IMR-90 (cell line): ENCODE measurements around the gene FARP1. TPM values are rescaled to one million over a fixed set of nuclear protein-coding genes. Genes with fewer than 3 reads are reported as not detected.
A peak's percentile ranks its signal among the peaks of the same experiment; 100 is the strongest.

Experiments used
- ATAC-seq: fragments of 200-7000 bp; cut with Tn5 transposase; 2 replicates; pipeline ENCODE4 v1.9.1; 2020; ENCODE audit warnings: low read depth, mild to moderate bottlenecking, moderate library complexity
- BruUV-seq: library from RNA; stranded (reverse); fragments of 400-500 nt; replicated peaks from 2 replicates; lab custom pipeline; 2021; lab: Mats Ljungman, UMichigan
- CTCF ChIA-PET: fragments of 300-600 bp; formaldehyde crosslinking; extraction: SDS; loops from one replicate; lab custom pipeline; 2021; ENCODE audit warnings: antibody characterized with exemption; lab: Yijun Ruan, JAX
- POLR2A ChIA-PET: fragments of 300-600 bp; sonication (Branson Sonifier 250); formaldehyde crosslinking; loops from one replicate; lab custom pipeline; 2022; ENCODE audit warnings: antibody characterized with exemption; ENCODE audit not compliant: unreplicated experiment; lab: Charles Lee
- DNase-seq: peaks from one replicate; pipeline ENCODE4 v3.0.0; 2013
- H2AFZ ChIP-seq: replicated peaks from 2 replicates; pipeline ENCODE3; 2013; ENCODE audit warnings: low read length, mild to moderate bottlenecking; ENCODE audit not compliant: poor library complexity
- H2AK5ac ChIP-seq: 2 replicates; pipeline ENCODE4 v1.6.1; 2013; ENCODE audit warnings: low read depth, low read length, inconsistent platforms
- H2AK9ac ChIP-seq: replicated peaks from 2 replicates; pipeline ENCODE3; 2013; ENCODE audit warnings: mild to moderate bottlenecking, low read depth, low read length, moderate library complexity; ENCODE audit not compliant: poor library complexity
- H2BK120ac ChIP-seq: 2 replicates; pipeline ENCODE4 v1.6.1; 2013; ENCODE audit warnings: low read depth, low read length, inconsistent platforms
- H2BK15ac ChIP-seq: 3 replicates; pipeline ENCODE4 v1.6.1; 2013; ENCODE audit warnings: low read depth, low read length, inconsistent platforms
- H2BK20ac ChIP-seq: 2 replicates; pipeline ENCODE4 v1.6.1; 2013; ENCODE audit warnings: low read depth, mild to moderate bottlenecking, inconsistent platforms, low read length, moderate library complexity
- H2BK5ac ChIP-seq: 2 replicates; pipeline ENCODE4 v1.6.1; 2013; ENCODE audit warnings: mild to moderate bottlenecking, low read depth, low read length, inconsistent platforms; ENCODE audit not compliant: poor library complexity, severe bottlenecking
- H3K14ac ChIP-seq: replicated peaks from 2 replicates; pipeline ENCODE4 v1.6.1; 2013; ENCODE audit warnings: low read depth, low read length, inconsistent platforms
- H3K18ac ChIP-seq: 2 replicates; pipeline ENCODE4 v1.6.1; 2013; ENCODE audit warnings: low read depth, low read length, control low read depth
- H3K23ac ChIP-seq: 2 replicates; pipeline ENCODE4 v1.6.1; 2013; ENCODE audit warnings: low read depth, low read length, inconsistent platforms
- H3K27ac ChIP-seq: 2 replicates; pipeline ENCODE4 v1.5.1; 2013; ENCODE audit warnings: mild to moderate bottlenecking, control low read depth, low read length; ENCODE audit not compliant: insufficient read depth
- H3K27me3 ChIP-seq: 2 replicates; pipeline ENCODE4 v1.6.1; 2013; ENCODE audit warnings: low read length; ENCODE audit not compliant: control insufficient read depth, insufficient read depth
- H3K36me3 ChIP-seq: 2 replicates; pipeline ENCODE4 v1.6.1; 2013; ENCODE audit warnings: low read length, mixed read lengths; ENCODE audit not compliant: control insufficient read depth, insufficient read depth
- H3K4ac ChIP-seq: 2 replicates; pipeline ENCODE4 v1.6.1; 2013; ENCODE audit warnings: low read depth, low read length, inconsistent platforms
- H3K4me1 ChIP-seq: 2 replicates; pipeline ENCODE4 v1.6.1; 2013; ENCODE audit warnings: low read length, mixed read lengths; ENCODE audit not compliant: control insufficient read depth, insufficient read depth
- H3K4me2 ChIP-seq: 2 replicates; pipeline ENCODE4 v1.6.1; 2013; ENCODE audit warnings: low read depth, mild to moderate bottlenecking, control low read depth, low read length, moderate library complexity
- H3K4me3 ChIP-seq: 2 replicates; pipeline ENCODE4 v1.5.1; 2013; ENCODE audit warnings: low read depth, mild to moderate bottlenecking, control low read depth, low read length, moderate library complexity; ENCODE audit not compliant: insufficient read depth
- H3K56ac ChIP-seq: 2 replicates; pipeline ENCODE4 v1.6.1; 2013; ENCODE audit warnings: low read length, inconsistent platforms; ENCODE audit not compliant: insufficient read depth; ENCODE audit errors: extremely low read depth
- H3K79me1 ChIP-seq, 2 experiments: 2 replicates each; pipeline ENCODE4 v1.6.1; 2013; ENCODE audit warnings: low read length in 2 of 2, inconsistent platforms in 1 of 2, low read depth in 1 of 2
- H3K9ac ChIP-seq: 2 replicates; pipeline ENCODE4 v1.6.1; 2013; ENCODE audit warnings: low read depth, low read length, control low read depth
- H3K9me1 ChIP-seq: 2 replicates; pipeline ENCODE4 v1.6.1; 2013; ENCODE audit warnings: low read length, inconsistent platforms; ENCODE audit not compliant: insufficient read depth
- H3K9me3 ChIP-seq: 2 replicates; pipeline ENCODE4 v1.6.1; 2013; ENCODE audit warnings: low read length; ENCODE audit not compliant: control insufficient read depth, insufficient read depth
- H4K20me1 ChIP-seq: 2 replicates; pipeline ENCODE4 v1.6.1; 2013; ENCODE audit warnings: low read length, inconsistent platforms; ENCODE audit not compliant: insufficient read depth
- H4K5ac ChIP-seq: 2 replicates; pipeline ENCODE4 v1.6.1; 2013; ENCODE audit warnings: mild to moderate bottlenecking, low read depth, low read length, control low read depth
- H4K8ac ChIP-seq, 2 experiments: 2 replicates each; pipeline ENCODE4 v1.6.1; 2013; ENCODE audit warnings: low read depth in 2 of 2, low read length in 2 of 2, control low read depth in 1 of 2, inconsistent platforms in 1 of 2
- H4K91ac ChIP-seq: 2 replicates; pipeline ENCODE4 v1.6.1; 2013; ENCODE audit warnings: low read depth, low read length, inconsistent platforms; ENCODE audit not compliant: insufficient read depth
- BHLHE40 ChIP-seq: fragments of 150-350 bp; IDR thresholded peaks from 2 replicates; pipeline ENCODE4 v1.6.1; 2016; ENCODE audit warnings: mild to moderate bottlenecking, low read depth, low read length
- CEBPB ChIP-seq: IDR thresholded peaks from 2 replicates; pipeline ENCODE4 v1.6.1; 2012; ENCODE audit warnings: low read depth, low read length, improper control_type of control experiment
- CHD1 ChIP-seq: IDR thresholded peaks from 2 replicates; pipeline ENCODE4 v1.6.1; 2012; ENCODE audit warnings: low read depth, low read length, improper control_type of control experiment
- FOS ChIP-seq: fragments of 150-350 bp; IDR thresholded peaks from 2 replicates; pipeline ENCODE4 v1.6.1; 2016; ENCODE audit warnings: low read depth, low read length
- MAFK ChIP-seq: IDR thresholded peaks from 2 replicates; pipeline ENCODE4 v1.6.1; 2012; ENCODE audit warnings: low read depth, low read length, improper control_type of control experiment
- MAZ ChIP-seq: IDR thresholded peaks from 2 replicates; pipeline ENCODE4 v1.6.1; 2012; ENCODE audit warnings: low read depth, mild to moderate bottlenecking, low read length, improper control_type of control experiment, moderate library complexity, borderline replicate concordance
- MXI1 ChIP-seq: IDR thresholded peaks from 2 replicates; pipeline ENCODE4 v1.6.1; 2012; ENCODE audit warnings: low read depth, mild to moderate bottlenecking, low read length, moderate library complexity, borderline replicate concordance
- POLR2A ChIP-seq: IDR thresholded peaks from 2 replicates; pipeline ENCODE4 v1.6.1; 2012; ENCODE audit warnings: mild to moderate bottlenecking, low read depth, low read length
- RCOR1 ChIP-seq: IDR thresholded peaks from 2 replicates; pipeline ENCODE4 v1.6.1; 2012; ENCODE audit warnings: mild to moderate bottlenecking, low read length, improper control_type of control experiment; ENCODE audit not compliant: insufficient replicate concordance
- RFX5 ChIP-seq: IDR thresholded peaks from 2 replicates; pipeline ENCODE4 v1.8.0; 2012; ENCODE audit warnings: low read depth, mild to moderate bottlenecking, low read length, moderate library complexity
- USF2 ChIP-seq: fragments of 150-350 bp; IDR thresholded peaks from 2 replicates; pipeline ENCODE4 v1.6.1; 2017; ENCODE audit warnings: mild to moderate bottlenecking, antibody characterized with exemption, low read length, low read depth
- WGBS, 2 experiments: methylation state at CpG; one replicate each; pipeline versions ENCODE4 v1.1.5 to v1.1.7; 2013; ENCODE audit warnings: missing lambda C conversion rate in 2 of 2; ENCODE audit not compliant: insufficient read length in 1 of 2; ENCODE audit errors: extremely low coverage in 2 of 2; 5-methylcytosine and 5-hydroxymethylcytosine counted together
- dilution Hi-C: fragments of 300-500 bp; cut with HindIII; formaldehyde crosslinking; loops from one replicate; pipeline ENCODE4 v1.14.3; 2018; ENCODE audit warnings: low sequenced_read_pairs; ENCODE audit not compliant: unreplicated experiment
- in situ Hi-C: fragments of 300-500 bp; cut with MboI; formaldehyde crosslinking; loops from 3 replicates; pipeline ENCODE4 v1.14.3; 2019; ENCODE audit warnings: low sequenced_read_pairs, inconsistent platforms, mixed read lengths
- intact Hi-C: fragments of 100-400 bp; cut with micrococcal nuclease; formaldehyde crosslinking; loops from 2 replicates; pipeline ENCODE4 v1.10.0; 2022
- polyA plus RNA-seq, 3 experiments: library from polyadenylated mRNA; depleted of rRNA; stranded (reverse); fragments of >200 nt; gene quantifications; 2 replicates each; pipeline ENCODE4 v1.2.3, GENCODE V29; 2012; ENCODE audit warnings: low replicate concordance in 1 of 3
- total RNA-seq: library from RNA; depleted of rRNA; stranded (reverse); fragments of >200 nt; gene quantifications from 2 replicates; pipeline ENCODE4 v1.2.3, GENCODE V29; 2012

The FARP1 gene
- total and polyA plus RNA-seq, 2 of the 4 experiments (the other 2 are of a cell fraction) = 39.6 to 57.0 TPM

- TF ChIP-seq MAFK (no peak), BHLHE40 (no peak)
Measured at GRCh38 chr13:98483601-98484288, 340.9 kb downstream of the FARP1 start (continued).

- no peaks in the 10 kb centered on the region for H3K27me3 ChIP-seq
- peak overlapping the region; percentile 71 for H3K4ac ChIP-seq
- peak overlapping the region in 1 of 2 experiments; percentile 73; a peak in 2 of 4 replicates for H4K8ac ChIP-seq
- peak overlapping the region; percentile 58; the same call in 1 of the 3 replicates for H2BK15ac ChIP-seq
- H3K27ac ChIP-seq = peak overlapping the region; percentile 27
- no CpG with 5 or more reads among the region's 21 CpGs for WGBS, 2 experiments
- dilution Hi-C loops (no loop called here), in situ Hi-C loops (no loop called here), intact Hi-C loops (loop anchor here (5.0 kb wide), 1 partner anchor 93 kb away; the partner anchor contains the start of gene STK24)
- H3K14ac ChIP-seq = peak overlapping the region; percentile 65
- peak overlapping the region; percentile 59 for H3K4me2 ChIP-seq
- peak overlapping the region; percentile 14 for H3K56ac ChIP-seq
- DNase-seq (peak; percentile 95), ATAC-seq (peak; percentile 64)
- peaks cover 45% of the 10 kb centered on the region for H3K4me1 ChIP-seq
- H4K5ac ChIP-seq = no peak overlapping the region
- ChIA-PET CTCF (interaction anchor here (0.7 to 2.0 kb wide), 4 partner anchors 9 to 169 kb away, joined by 3 to 6 read pairs (median 4); no protein-coding TSS in a partner anchor), POLR2A (no interaction called here)
- peak overlapping the region; percentile 11; the same call in 1 of the 2 replicates for H3K18ac ChIP-seq
- BruUV-seq = no TSS peak
- H2AK5ac ChIP-seq = peak overlapping the region; percentile 66; the same call in 1 of the 2 replicates
- no peaks in the 10 kb centered on the region for H3K9me3 ChIP-seq
- H3K23ac ChIP-seq = peak overlapping the region; percentile 82; the same call in 1 of the 2 replicates
- peak overlapping the region; percentile 64 for H2BK120ac ChIP-seq
- H3K79me1 ChIP-seq = peaks cover 51 to 93% of the 10 kb centered on the region in 2 experiments
- H4K20me1 ChIP-seq = peaks cover 82% of the 10 kb centered on the region
- H2BK20ac ChIP-seq = peak overlapping the region; percentile 36; the same call in 1 of the 2 replicates
- H3K9me1 ChIP-seq = peaks cover 65% of the 10 kb centered on the region
- H4K91ac ChIP-seq = peak overlapping the region; percentile 60
- peak overlapping the region; percentile 19 for H2BK5ac ChIP-seq
- peaks cover 6% of the 10 kb centered on the region for H3K36me3 ChIP-seq
- peak overlapping the region; percentile 60 for H2AK9ac ChIP-seq
- H3K9ac ChIP-seq = no peak overlapping the region
- no peak overlapping the region for H3K4me3 ChIP-seq
- H2AFZ ChIP-seq = peak overlapping the region; percentile 74
- TF ChIP-seq CHD1 = no peak
- TF ChIP-seq FOS = peak; percentile 97
- no peak for TF ChIP-seq RFX5
- TF ChIP-seq CEBPB = peak; percentile 96
- no peak for TF ChIP-seq MXI1
- TF ChIP-seq BHLHE40 = peak; percentile 49; the same call in 1 of the 2 replicates
- TF ChIP-seq MAZ = peak; percentile 49; the same call in 1 of the 2 replicates
- no peak; the same call in 1 of the 2 replicates for TF ChIP-seq USF2
- TF ChIP-seq POLR2A = peak; percentile 47; the same call in 1 of the 2 replicates
- peak; percentile 19 for TF ChIP-seq RCOR1
Measured at GRCh38 chr13:98484289-98485219, 341.7 kb downstream of the FARP1 start.
